GM12874 (cell line): ENCODE measurements around the gene RAPGEF1.
A peak's percentile ranks its signal among the peaks of the same experiment; 100 is the strongest.

Experiments
- TF ChIP-seq, protein P1 (sequence below): IDR thresholded peaks from 2 replicates; pipeline ENCODE4 v1.5.1; 2011; ENCODE audit warnings: low read depth, mild to moderate bottlenecking, control low read depth, low read length, moderate library complexity; ENCODE audit not compliant: insufficient read depth

The RAPGEF1 gene

GRCh38 chr9:131774636-131775035 is 34.8 kb upstream of the RAPGEF1 start:
- TF ChIP-seq, protein P1, sequence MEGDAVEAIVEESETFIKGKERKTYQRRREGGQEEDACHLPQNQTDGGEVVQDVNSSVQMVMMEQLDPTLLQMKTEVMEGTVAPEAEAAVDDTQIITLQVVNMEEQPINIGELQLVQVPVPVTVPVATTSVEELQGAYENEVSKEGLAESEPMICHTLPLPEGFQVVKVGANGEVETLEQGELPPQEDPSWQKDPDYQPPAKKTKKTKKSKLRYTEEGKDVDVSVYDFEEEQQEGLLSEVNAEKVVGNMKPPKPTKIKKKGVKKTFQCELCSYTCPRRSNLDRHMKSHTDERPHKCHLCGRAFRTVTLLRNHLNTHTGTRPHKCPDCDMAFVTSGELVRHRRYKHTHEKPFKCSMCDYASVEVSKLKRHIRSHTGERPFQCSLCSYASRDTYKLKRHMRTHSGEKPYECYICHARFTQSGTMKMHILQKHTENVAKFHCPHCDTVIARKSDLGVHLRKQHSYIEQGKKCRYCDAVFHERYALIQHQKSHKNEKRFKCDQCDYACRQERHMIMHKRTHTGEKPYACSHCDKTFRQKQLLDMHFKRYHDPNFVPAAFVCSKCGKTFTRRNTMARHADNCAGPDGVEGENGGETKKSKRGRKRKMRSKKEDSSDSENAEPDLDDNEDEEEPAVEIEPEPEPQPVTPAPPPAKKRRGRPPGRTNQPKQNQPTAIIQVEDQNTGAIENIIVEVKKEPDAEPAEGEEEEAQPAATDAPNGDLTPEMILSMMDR: no peak

DNA sequence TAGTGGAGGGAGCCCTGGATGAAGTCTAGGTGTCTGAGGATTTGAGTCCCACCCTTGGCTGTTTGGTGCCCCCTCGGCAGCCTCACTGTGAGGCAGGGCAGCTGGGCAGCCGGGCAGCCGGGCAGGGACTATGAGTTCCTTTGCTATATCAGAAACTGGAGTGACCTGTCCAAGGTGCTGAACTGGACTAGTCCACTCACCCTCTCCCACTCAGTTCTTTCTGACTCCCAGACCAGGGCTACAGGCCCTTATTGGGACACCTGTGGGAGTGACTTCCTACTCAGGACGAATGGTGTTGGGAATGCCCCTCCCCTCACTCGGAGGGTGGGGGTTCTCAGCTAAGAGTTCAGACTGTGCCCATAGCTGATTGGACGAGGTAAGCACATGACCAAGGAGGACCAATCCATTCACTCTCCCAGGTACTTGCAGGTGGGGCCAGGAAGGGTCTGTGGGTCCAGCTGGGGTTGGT is 34.1 kb upstream of the RAPGEF1 start:
- TF ChIP-seq, protein P1: no peak

DNA sequence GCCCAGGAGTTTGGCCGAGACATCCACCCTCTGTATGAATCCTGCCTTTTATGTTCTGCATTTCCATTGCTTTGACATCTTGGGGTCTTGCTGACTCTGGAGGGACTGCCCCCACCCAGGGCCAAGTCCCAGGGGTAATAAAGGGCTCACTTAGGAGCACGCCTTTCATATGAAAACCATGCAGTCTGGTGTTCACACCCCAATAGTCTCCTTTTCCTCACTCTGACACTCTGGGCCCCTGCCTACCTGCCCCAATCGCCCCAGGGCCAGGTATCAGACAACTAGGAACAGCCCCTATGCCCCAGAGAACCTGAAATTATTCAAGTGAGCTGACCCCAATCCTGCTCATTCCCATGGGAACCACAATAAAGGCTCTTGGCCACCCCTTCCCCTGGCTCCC is 33.1 kb upstream of the RAPGEF1 start:
- TF ChIP-seq, protein P1: no peak

DNA sequence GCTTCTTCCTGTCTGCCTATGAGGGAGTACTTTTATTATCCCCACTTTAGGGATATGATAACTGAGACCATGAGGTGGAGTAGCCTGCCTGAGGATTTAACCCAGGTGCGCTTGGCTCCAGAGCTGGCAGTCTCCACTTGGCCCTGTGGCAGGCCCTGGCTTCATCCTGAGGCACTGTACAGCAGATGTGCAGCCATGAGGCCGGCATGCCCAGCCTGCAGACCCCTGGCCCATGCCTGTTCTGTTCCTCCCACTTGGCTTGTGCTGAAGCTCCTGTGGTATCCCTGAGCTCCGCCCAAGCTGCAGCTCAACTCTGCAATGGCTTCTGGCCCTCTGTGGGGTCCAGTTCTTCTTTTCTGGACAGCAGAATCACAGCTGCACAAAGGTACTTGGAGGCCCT is 31.8 kb upstream of the RAPGEF1 start:
- TF ChIP-seq, protein P1: no peak

- TF ChIP-seq, protein P1: no peak
Observed at GRCh38 chr9:131769361-131769760, 29.5 kb upstream of the RAPGEF1 start.

DNA sequence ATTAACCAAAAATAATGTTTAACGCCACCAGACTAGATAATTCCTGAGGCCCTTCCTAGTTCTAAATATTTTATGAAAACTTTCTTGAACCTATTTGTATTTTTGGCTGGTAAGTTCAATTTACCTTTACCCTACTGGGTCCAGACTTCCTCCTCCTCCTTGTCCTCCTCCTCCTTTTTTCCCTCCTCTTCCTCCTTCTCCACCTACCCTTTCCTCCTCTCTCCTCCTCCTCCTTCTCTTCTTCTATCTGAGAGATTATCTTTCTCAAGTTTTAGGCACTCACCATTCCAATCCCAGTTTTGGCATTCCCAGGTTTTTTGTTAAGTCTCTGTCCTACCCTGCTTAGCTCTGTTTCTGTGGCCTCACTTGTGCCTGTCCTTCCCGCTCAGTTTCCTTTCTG is 24.7 kb upstream of the RAPGEF1 start:
- TF ChIP-seq, protein P1: no peak

GRCh38 chr9:131762356-131762932 is 22.6 kb upstream of the RAPGEF1 start:
- TF ChIP-seq, protein P1: peak; percentile 92
